HEK293 (cell line): Measurements from ENCODE around the gene DBH.

Experiments
- AEBP2 ChIP-seq: fragments of 450-650 bp; formaldehyde crosslinking; IDR thresholded peaks from 2 replicates; pipeline ENCODE4 v1.5.1; 2016; ENCODE audit warnings: missing biosample characterization, missing genetic modification characterization, borderline replicate concordance
- CTCF ChIP-seq: fragments of 450-650 bp; formaldehyde crosslinking; IDR thresholded peaks from 2 replicates; pipeline ENCODE4 v1.5.1; 2016; ENCODE audit warnings: missing biosample characterization, missing genetic modification characterization
- REPIN1 ChIP-seq: fragments of 450-650 bp; formaldehyde crosslinking; IDR thresholded peaks from 2 replicates; pipeline ENCODE4 v1.5.1; 2017; ENCODE audit warnings: missing biosample characterization, missing genetic modification characterization, low read depth
- ZNF558 ChIP-seq: fragments of 450-650 bp; formaldehyde crosslinking; IDR thresholded peaks from 2 replicates; pipeline ENCODE4 v1.5.1; 2016; ENCODE audit warnings: missing biosample characterization, missing genetic modification characterization
- ZNF776 ChIP-seq: fragments of 450-650 bp; formaldehyde crosslinking; IDR thresholded peaks from 2 replicates; pipeline ENCODE4 v1.5.0; 2017; ENCODE audit warnings: missing biosample characterization, missing genetic modification characterization, borderline replicate concordance

GRCh38 chr9:133608889-133609288 is 27.3 kb upstream of the DBH start:
- TF ChIP-seq REPIN1 (no peak), ZNF558 (tag by site-specific recombination) (no peak), ZNF776 (tag by site-specific recombination) (no peak), CTCF (no peak), AEBP2 (tag by site-specific recombination) (no peak)
